Activated CD8-positive, alpha-beta memory T cell treated with anti-CD3 and anti-CD28 coated beads, Interleukin-2, amount 50 U/mL, for 4 hours (primary cell): ENCODE data around the gene ALG10.
A peak's percentile ranks its signal among the peaks of the same experiment; 100 is the strongest.
"Not testable (repeated sequence)": the region's sequence is repeated elsewhere in the genome, so short reads cannot be mapped to it uniquely, and the experiment has no call there.

Source experiments
- DNase-seq: peaks from one replicate; pipeline ENCODE4 v3.0.0-alpha.2; 2020

Gene ALG10, protein sequence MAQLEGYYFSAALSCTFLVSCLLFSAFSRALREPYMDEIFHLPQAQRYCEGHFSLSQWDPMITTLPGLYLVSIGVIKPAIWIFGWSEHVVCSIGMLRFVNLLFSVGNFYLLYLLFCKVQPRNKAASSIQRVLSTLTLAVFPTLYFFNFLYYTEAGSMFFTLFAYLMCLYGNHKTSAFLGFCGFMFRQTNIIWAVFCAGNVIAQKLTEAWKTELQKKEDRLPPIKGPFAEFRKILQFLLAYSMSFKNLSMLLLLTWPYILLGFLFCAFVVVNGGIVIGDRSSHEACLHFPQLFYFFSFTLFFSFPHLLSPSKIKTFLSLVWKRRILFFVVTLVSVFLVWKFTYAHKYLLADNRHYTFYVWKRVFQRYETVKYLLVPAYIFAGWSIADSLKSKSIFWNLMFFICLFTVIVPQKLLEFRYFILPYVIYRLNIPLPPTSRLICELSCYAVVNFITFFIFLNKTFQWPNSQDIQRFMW

DNA sequence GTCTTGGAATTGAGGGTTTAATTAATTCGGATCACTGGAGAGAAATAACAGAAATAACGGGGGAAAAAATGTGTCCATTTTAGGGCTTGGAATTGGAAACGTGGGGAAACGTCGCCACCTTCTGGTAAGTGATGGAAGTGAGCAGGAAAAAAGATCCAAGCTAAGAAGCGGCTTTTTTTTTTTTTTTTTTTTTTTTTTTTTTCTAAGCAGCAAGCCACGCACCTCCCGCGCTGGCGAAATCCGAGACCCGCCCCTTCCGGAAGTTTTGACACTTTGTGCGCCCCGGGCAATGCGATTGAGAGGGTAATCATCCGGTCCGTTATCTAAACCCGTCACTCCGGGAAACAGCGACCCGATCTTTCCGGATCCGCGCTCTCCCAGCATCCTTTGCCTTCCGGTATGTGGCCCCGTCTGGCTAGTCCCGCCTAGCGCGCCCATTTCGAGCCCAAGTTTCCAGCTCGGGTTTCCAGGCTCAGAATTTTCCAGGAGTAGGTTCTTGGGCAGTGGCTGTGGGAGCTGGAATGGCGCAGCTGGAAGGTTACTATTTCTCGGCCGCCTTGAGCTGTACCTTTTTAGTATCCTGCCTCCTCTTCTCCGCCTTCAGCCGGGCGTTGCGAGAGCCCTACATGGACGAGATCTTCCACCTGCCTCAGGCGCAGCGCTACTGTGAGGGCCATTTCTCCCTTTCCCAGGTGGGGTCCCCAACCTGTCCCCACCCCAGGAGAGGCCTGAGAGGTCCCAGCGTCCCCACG lies at the start of gene ALG10:
TSS of gene ALG10 (plus strand) at position 418 of the 752 bp plus-strand sequence. CDS start at position 522, 104 bp downstream.
- peak; percentile 94 for DNase-seq

DNA sequence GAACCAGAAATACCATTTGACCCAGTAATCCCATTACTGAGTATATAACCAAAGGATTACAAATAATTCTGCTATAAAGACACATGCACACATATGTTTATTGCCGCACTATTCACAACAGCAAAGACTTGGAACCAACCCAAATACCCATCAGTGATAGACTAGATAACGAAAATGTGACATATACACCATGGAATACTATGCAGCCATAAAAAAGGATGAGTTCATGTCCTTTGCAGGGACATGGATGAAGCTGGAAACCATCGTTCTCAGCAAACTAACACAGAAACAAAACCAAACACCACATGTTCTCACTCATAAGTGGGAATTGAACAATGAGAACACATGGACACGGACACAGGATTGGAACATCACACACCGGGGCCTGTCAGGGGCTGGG lies 49.4 kb upstream of the ALG10 start:
- DNase-seq = not testable (repeated sequence)

- DNase-seq = no peak
Measured at GRCh38 chr12:33977887-33978286, 44.4 kb upstream of the ALG10 start.

GRCh38 chr12:33988197-33988805 lies 34.0 kb upstream of the ALG10 start:
- DNase-seq = no peak

DNA sequence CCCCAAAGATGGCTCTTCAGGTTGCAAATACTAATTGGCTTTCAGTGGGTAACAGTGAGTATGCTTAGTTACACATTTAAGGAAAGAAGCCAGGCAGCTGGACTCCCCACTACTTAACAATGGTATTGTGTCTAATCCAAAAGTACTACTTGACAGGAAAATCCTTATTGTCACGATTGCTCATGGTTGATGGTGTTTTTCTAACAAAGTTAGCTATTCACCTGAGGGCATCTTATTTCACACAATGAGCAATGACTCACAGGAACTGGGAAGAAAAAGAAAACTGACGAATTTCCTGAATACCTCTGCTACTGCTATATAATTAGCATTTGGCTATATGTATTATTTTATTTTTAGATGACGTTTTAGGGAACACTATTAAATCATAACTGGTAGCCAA lies 33.4 kb upstream of the ALG10 start:
- no peak for DNase-seq

DNA sequence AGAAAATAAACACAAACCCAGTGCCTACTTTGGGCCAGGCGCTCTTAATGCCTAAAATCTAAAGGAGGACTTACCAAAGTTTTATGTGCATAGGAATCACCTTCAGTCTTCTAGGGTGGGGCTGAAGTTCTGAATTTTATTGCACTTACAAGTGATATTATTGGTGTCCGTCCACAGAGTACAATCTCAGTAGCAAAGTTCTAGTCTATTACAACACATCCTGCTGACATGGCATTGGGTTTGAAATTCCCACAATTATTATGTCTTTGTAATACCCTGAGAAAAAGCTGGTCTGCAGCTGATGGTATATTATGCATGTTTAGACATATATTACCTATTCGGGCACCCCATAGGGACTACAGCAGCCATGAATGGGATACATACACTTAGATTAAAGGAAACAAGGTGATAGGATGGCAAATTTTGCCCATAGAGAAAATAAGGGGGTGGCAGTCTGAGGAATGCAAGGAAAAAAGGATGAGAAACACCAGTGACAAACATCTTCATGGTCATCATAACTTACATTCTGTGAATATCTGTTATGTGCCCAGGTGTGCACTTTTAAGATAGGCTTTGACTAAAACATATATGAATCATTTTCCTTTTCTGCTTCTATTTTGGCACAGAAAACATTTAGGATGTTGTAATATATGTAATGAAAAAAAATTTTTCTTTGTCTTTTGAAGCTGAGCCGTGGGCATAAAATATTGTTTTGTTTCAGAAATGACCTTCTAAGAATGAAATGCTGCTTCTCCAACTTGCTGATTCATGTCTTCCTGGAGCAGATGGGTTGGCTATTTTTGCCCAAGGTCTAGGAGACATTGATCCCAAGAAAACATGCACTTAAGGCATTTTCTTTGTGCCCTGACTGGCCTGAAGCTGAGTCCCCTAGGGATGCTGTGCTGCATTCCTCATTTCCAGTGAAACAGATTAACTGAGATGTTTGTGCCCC lies 27.2 kb upstream of the ALG10 start:
- DNase-seq = no peak

GRCh38 chr12:34008835-34009234 lies 13.5 kb upstream of the ALG10 start:
- not testable (repeated sequence) for DNase-seq

DNA sequence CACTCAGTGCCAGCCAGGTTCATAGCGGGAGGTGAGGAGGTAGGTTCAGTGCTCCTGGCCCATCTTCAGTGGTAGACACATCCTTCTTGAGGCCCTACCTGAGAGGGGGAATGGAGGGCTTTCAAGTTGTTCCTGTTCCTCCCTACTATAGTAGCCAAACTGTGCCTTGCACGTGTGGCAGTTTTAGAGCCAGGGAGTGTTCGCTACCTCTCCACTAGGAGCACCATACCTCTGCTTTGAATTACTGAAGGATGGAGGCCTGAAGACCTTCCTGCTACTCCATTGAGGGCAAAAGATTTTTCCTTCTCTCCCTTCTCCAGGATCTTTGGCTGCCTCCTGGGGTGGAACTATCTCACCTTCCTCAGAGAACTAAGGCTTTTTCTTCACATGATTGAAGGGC lies 5.9 kb upstream of the ALG10 start:
- DNase-seq = no peak

DNA sequence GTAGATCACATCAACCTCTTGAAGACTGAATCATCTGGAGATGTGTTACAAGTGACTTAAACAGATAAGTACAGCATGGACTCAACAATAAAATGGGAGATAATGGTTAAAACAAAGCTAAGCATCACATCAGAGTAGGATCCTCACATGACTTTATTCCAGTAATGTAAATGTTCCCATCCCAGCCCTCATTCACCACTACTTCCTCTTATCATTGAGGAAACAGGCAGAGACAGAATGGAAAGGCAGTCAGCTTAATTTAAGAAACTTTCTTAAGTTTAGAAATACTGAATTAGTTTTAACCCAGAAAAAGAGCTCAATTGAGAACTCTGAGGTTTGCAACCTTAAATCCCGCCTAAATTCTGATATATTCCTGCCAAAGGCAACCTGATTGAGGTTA lies 1.2 kb upstream of the ALG10 start:
- DNase-seq = no peak

- not testable (repeated sequence) for DNase-seq
Measured at GRCh38 chr12:34027661-34028060, 5.4 kb downstream of the ALG10 start.

- DNase-seq = no peak
Measured at GRCh38 chr12:34030591-34030990, 8.3 kb downstream of the ALG10 start.

DNA sequence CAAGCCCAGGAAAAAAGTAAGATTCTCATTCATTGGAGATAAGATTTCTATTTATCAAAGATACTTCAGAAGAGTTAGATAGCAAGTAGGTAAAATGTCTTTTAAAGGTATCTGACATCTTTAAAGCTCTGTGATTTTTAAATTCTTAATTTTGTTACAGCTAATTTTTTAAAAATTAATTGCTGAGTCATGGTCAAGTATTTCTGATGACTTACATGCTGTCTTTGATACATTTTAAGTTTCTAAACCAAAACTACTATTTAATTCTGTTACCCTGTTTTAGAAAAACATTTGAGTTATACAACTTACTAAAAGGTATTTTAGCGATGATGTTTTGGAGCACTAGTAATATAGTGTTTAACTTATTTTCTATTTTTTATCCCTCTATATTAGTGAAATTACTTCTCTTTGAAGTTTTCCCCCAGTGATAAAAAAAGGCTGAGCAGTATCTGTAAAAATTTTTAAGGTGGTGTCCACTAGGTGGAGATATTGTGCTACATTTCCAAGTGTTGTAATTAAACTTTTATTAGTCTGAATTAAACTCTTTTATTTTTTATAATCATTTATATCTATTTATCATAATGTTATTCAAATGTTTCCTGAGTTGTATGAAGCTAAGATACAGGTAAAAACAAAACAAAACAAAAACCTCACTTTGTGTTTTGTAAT lies 11.5 kb downstream of the ALG10 start:
- no peak for DNase-seq

- not testable (repeated sequence) for DNase-seq
Measured at GRCh38 chr12:34038357-34038756, 16.1 kb downstream of the ALG10 start.

DNA sequence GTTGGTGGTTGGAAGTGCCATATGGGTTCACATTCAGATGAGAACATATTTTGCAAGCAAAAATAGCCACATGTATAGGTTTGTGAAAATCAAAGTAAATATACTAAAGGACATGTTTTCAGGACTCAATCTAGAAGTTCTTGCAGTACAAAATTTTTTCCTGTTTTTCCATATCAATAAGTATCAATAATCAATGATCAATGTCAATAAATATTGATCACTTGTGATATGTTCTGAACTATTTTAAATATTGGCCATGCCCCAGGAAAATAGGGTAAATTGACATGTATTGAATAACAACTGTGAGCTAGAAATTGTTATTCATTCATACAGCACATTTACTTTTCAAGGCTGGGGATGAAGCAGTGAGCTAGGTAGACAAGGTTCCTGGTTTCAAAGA lies 24.3 kb downstream of the ALG10 start:
- DNase-seq = no peak

DNA sequence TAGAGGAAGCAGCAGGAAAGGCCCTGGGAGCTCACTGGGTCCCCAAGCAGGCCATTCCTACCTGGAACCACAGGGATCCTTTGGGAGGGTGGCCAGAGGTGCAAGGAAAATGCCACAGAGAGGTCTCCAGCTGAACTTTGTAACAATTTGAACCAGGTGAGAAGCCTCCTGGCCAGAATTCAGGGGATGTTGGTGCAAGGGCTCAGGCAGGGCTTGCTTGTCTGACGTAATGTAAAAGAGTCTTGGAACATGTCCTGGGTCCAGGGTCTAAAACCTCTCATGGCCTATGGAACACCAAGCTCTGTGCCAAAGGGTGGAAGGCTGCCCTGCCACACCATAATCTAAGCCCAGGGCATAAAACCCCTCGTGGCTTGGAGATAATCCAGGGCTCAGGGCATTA lies 25.6 kb downstream of the ALG10 start:
- not testable (repeated sequence) for DNase-seq

DNA sequence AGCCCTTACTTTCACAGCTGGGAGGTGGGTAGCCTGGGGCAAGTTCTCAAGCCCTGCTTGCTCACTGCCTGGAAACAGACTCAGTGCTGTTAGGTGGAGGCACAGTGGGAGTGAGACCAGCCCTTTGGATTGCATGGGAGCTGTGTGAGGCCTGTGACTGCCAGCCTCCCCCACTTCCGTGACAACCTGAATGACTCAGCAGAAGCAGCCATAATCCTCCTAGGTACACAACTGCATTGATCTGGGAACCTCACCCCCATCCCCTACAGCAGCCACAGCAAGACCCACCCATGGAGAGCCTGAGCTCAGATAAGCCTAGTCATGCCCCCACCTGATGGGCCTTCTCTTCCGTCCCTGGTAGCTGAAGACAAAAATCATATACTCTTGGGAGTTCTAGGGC lies 26.4 kb downstream of the ALG10 start:
- no peak for DNase-seq

GRCh38 chr12:34051486-34051885 lies 29.2 kb downstream of the ALG10 start:
- DNase-seq = no peak

- DNase-seq = no peak
Measured at GRCh38 chr12:34054938-34055337, 32.6 kb downstream of the ALG10 start.
